Cardiac muscle cell (in vitro differentiated cells and primary cell): ENCODE results near the gene MICAL2. TPM values are rescaled to one million over a fixed set of nuclear protein-coding genes. Genes with fewer than 3 reads are reported as not detected.

Experiments used
- DNase-seq, 2 donors: peaks; one replicate each; pipeline versions ENCODE4 v3.0.0 to v3.0.0-alpha.2; 2010 to 2017; ENCODE audit warnings: low read depth in 1 of 2, low spot score in 1 of 2
- H3K27ac ChIP-seq: fragments of 200-600 bp; sonication (generic); 2 replicates; pipeline ENCODE4 v1.5.1; 2016
- H3K27me3 ChIP-seq: fragments of 200-600 bp; sonication (generic); 2 replicates; pipeline ENCODE4 v1.6.0; 2016; ENCODE audit warnings: control low read depth
- H3K36me3 ChIP-seq: fragments of 200-600 bp; sonication (generic); 2 replicates; pipeline ENCODE4 v1.5.1; 2016; ENCODE audit warnings: control low read depth
- H3K4me1 ChIP-seq: fragments of 200-600 bp; sonication (generic); 2 replicates; pipeline ENCODE4 v1.8.1; 2017; ENCODE audit warnings: low read depth, mild to moderate bottlenecking, mixed run types
- H3K4me3 ChIP-seq: fragments of 200-600 bp; sonication (generic); 2 replicates; pipeline ENCODE4 v1.5.1; 2016; ENCODE audit warnings: mild to moderate bottlenecking
- H3K9me3 ChIP-seq: fragments of 200-600 bp; sonication (generic); 2 replicates; pipeline ENCODE4 v1.5.1; 2017; ENCODE audit warnings: low read depth, mild to moderate bottlenecking, control low read depth
- CTCF ChIP-seq: IDR thresholded peaks from 2 replicates; pipeline ENCODE4 v1.5.1; 2012; ENCODE audit warnings: low read depth, mild to moderate bottlenecking, low read length
- polyA plus RNA-seq: library from polyadenylated mRNA; unstranded; fragments of >200 nt; fragmentation: Nextera tagmentation; extraction: Ambion mirVana; gene quantifications from 2 replicates; pipeline ENCODE4 v1.2.1, GENCODE V29; 2016
- total RNA-seq: library from RNA; depleted of rRNA; stranded (reverse); fragments of >200 nt; gene quantifications from 2 replicates; pipeline ENCODE4 v1.2.3, GENCODE V29; 2016

The MICAL2 gene
- total and polyA plus RNA-seq, 2 experiments from 2014 or later, result 153 to 178 TPM

DNA sequence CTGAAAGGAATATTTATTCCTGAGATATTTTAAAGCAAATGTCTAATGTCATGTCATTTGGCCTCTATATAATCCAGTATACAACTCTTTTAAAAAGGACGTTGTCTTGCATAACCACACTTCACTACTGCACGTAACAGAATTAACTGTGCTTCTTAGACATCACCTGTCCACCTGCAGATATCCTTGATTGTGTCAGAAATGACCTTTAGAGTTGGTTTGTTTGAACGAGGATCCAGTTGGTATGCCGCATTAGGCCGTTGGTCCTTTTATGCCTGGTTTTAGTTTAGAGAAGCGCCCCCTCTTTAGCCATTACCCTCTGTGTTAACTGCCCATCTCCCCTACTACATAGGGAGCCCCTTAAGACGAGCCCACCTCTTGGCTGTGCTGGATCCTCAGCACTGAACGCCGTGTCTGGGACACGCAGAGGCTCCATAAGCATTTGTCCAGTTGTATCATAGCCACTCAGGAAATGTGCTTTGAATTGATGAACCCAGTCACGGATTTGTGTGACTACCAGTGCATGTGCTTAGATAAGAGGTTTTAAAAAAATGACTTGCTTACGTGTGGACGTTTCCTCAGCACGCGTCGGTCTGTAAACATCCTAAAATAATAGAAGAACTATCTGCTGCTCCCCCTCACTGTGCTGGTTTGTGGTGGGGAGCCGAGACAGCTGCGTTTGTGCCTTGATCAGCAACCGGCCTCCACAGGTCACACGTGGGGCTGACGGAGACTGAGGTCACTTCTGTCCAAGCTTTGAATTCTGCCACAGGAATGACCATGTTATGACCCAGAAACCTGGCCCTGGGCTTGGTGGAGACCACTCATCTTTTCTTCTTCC lies 4.0 kb downstream of the MICAL2 start:
- TF ChIP-seq CTCF, result no peak
- Histone ChIP-seq H3K36me3 (no peaks in the 10 kb centered on the region), H3K4me3 (no peak overlapping the region), H3K4me1 (peaks cover 51% of the 10 kb centered on the region), H3K27ac (peak overlapping the region; percentile 40), H3K9me3 (no peaks in the 10 kb centered on the region), H3K27me3 (no peaks in the 10 kb centered on the region)
- peak in 1 of 2 donors; percentile 84 for DNase-seq

DNA sequence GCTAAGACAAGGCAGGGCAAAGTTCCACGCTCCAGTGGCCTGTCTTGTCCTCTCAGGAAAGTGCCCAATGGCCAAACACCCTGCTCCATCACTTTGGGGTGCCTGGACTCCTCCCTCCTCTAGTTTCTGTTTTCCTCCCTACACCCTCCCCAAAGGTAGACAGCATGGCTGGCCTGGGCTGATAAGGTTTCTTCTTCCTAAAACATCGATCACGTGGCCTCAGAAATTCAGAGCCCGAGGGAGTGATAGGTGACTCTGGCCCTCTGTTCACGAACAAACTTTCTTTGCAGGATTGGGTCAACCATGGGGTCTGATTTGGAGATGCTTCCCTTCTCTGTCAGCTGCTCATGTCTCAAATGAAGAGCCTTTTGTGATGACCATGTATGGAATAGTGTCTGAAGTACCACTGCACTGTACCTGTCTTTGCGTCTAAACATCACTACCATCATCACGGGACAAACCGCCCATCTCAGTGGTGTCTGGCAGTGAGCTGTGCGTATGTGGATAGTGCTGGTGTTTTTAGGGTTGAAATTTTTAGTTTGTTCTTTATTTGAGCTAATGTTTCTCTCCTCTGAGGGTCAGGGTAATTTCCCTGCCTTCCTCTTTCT lies 6.1 kb downstream of the MICAL2 start:
- Histone ChIP-seq H3K27me3 (no peaks in the 10 kb centered on the region), H3K9me3 (no peaks in the 10 kb centered on the region), H3K4me3 (no peak overlapping the region), H3K4me1 (peaks cover 72% of the 10 kb centered on the region), H3K27ac (peak overlapping the region; percentile 83), H3K36me3 (no peaks in the 10 kb centered on the region)
- no peak for DNase-seq
- no peak for TF ChIP-seq CTCF

GRCh38 chr11:12117200-12117599 lies 6.8 kb downstream of the MICAL2 start:
- Histone ChIP-seq H3K27ac (peak overlapping the region; percentile 83), H3K27me3 (no peaks in the 10 kb centered on the region), H3K4me1 (peaks cover 69% of the 10 kb centered on the region), H3K4me3 (no peak overlapping the region), H3K9me3 (no peaks in the 10 kb centered on the region), H3K36me3 (no peaks in the 10 kb centered on the region)
- DNase-seq, result peak in 1 of 2 donors; percentile 44
- TF ChIP-seq CTCF, result no peak

GRCh38 chr11:12117611-12118010 lies 7.2 kb downstream of the MICAL2 start:
- no peak for TF ChIP-seq CTCF
- H3K27ac ChIP-seq, result peak overlapping the region; percentile 83
- H3K4me1 ChIP-seq, result peaks cover 66% of the 10 kb centered on the region
- no peaks in the 10 kb centered on the region for H3K36me3 ChIP-seq
- H3K27me3 ChIP-seq, result no peaks in the 10 kb centered on the region
- no peaks in the 10 kb centered on the region for H3K9me3 ChIP-seq
- no peak for DNase-seq
- no peak overlapping the region for H3K4me3 ChIP-seq

DNA sequence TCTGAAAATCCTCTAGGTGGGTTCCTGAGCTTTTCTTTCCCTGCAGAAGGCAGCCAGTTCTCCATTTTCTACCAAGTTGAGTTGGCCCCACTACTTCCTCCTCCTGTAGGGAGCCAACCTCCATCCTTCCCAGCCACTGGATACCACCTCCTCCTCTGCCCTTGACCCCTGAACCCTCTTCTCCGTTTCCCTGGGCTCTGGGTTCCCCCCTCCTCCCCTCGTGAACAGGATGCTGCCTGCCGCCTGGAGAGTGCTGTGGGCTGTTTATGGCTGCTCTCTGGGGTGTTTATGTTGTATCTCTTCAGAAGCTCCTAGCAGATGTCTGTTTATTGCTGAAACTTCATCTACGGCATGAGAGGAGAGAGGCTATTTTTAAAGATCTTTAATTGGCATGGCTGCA lies 8.6 kb downstream of the MICAL2 start:
- Histone ChIP-seq H3K27me3 (no peaks in the 10 kb centered on the region), H3K36me3 (no peaks in the 10 kb centered on the region), H3K9me3 (no peaks in the 10 kb centered on the region), H3K4me1 (peaks cover 73% of the 10 kb centered on the region), H3K27ac (peak overlapping the region; percentile 83), H3K4me3 (no peak overlapping the region)
- TF ChIP-seq CTCF, result no peak
- no peak for DNase-seq
